GM12865 (cell line): Measurements from ENCODE around the gene CA10.

Source experiments
- DNase-seq: peaks from one replicate; pipeline ENCODE4 v3.0.0; 2010; ENCODE audit warnings: low read depth
- H3K4me3 ChIP-seq: 2 replicates; pipeline ENCODE4 v1.5.1; 2011; ENCODE audit warnings: mild to moderate bottlenecking, low read depth, low read length, control low read depth
- TF ChIP-seq, protein P1 (sequence below): IDR thresholded peaks from 2 replicates; pipeline ENCODE4 v1.5.1; 2011; ENCODE audit warnings: low read length, control low read depth, low read depth, inconsistent platforms; ENCODE audit not compliant: insufficient read depth; ENCODE audit errors: missing control alignments

The CA10 gene

DNA sequence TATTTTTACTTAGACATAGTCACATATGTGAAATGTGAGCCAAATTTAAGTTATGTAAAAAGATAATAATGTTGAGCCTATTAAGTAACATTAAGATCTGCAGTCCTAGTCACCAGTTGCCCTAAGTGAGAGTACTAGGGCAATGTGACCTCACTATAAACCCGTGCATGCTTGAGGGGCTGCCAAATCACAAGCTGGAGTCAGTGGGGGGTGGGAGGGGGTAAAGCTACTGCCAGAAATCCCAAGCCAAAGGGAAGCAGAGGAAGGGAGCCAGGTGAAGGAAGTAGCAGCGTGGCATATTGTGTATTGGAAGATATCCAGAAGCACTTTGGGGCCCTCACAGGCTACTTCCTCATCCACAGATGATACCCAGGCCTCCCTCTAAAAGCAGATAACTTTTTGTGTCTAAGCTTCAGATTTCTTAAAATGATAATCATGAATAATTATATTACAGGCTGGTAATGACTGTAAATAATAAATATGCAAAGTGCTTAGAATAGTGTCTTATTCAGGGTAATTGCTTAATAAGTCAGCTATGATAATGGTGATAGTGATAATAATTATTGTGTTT, 134.1 kb downstream of the CA10 start:
- no peak overlapping the region for H3K4me3 ChIP-seq
- TF ChIP-seq, protein P1, sequence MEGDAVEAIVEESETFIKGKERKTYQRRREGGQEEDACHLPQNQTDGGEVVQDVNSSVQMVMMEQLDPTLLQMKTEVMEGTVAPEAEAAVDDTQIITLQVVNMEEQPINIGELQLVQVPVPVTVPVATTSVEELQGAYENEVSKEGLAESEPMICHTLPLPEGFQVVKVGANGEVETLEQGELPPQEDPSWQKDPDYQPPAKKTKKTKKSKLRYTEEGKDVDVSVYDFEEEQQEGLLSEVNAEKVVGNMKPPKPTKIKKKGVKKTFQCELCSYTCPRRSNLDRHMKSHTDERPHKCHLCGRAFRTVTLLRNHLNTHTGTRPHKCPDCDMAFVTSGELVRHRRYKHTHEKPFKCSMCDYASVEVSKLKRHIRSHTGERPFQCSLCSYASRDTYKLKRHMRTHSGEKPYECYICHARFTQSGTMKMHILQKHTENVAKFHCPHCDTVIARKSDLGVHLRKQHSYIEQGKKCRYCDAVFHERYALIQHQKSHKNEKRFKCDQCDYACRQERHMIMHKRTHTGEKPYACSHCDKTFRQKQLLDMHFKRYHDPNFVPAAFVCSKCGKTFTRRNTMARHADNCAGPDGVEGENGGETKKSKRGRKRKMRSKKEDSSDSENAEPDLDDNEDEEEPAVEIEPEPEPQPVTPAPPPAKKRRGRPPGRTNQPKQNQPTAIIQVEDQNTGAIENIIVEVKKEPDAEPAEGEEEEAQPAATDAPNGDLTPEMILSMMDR: no peak
- DNase-seq: no peak

DNA sequence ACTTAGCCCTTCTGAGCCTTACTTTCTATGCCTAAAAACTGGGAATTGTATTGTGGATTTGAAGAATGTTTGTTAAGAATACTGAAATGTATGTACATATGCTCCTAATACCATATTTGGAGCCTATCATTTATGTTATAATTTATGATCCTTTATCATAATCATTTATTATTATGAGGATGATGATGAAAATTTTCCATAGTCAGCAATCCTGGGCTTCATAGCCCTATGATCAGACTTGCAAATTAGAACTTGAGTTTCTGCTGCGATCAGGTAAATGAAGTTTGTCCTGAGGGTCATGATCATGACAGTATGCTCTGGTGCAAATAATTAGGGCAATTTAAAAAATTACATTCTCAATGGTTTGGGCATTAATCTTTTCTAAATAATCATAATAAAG, 147.4 kb downstream of the CA10 start:
- DNase-seq: no peak
- TF ChIP-seq, protein P1: no peak
- H3K4me3 ChIP-seq: no peak overlapping the region

DNA sequence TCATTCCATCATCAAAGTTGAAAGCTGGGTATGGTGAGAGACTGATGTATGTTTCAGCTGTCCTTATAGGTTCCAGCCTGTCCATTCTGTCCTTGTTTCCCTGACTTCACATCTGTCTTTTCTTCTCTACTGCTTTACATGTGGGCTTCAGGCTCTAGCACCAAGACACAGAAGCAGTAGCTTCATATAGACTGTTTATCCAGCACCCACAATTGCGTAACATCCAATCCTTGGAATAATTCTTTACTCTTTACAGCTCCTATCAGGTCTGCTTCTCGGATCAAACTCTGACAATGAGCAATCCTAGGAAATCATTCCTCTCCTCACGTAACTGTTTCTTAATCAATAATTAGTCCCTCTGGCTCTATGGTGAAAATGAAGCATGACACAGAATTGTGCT, 158.9 kb downstream of the CA10 start:
- no peak for DNase-seq
- TF ChIP-seq, protein P1: no peak
- no peak overlapping the region for H3K4me3 ChIP-seq

DNA sequence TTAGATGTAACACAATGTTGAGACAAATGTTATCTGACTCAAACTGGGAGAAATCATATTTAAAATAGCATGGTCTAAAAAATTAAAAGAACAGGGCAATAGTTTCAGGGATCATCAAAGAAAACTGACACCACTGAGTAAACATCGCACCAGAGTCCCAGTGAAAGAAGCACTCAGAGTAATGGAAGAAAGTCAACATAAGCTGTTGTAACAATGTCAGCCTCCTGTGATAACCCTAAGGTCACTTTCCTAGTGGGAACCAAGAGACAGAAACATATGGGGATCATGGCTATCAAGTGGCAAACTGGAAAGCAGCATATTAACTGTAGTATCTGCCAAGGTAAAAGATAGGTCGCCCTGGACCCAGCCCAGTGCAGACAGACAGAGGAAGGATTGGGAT, 160.8 kb downstream of the CA10 start:
- H3K4me3 ChIP-seq: no peak overlapping the region
- no peak for DNase-seq
- TF ChIP-seq, protein P1: no peak

DNA sequence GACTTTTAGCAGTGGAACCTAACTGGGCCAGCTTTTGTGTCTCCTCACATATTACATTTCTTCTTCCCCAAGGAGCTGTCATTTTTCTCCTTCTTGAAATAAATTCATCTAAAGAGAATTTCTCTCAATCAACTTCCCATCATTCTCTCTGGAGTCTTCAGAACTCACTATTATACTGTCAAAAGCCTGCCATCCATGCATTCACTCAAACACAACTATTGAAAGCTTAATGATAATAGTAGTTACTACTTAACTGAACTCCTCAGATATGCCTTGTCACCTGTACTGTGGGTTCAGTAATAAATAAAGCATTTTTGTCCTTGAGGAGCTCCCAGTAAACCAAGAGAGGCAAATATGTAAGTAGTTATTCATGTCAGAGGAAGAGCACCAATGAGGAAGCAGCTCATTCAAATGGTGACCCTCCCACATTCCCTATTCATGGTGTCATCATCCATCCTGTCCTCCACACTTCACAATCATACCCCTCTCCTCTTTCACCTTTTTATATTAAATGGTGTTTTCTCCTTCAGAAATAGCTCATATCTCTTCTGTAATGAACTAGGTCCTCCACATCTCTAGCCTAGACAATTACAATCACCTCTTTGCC, 162.6 kb downstream of the CA10 start:
- no peak overlapping the region for H3K4me3 ChIP-seq
- TF ChIP-seq, protein P1: no peak
- DNase-seq: no peak

DNA sequence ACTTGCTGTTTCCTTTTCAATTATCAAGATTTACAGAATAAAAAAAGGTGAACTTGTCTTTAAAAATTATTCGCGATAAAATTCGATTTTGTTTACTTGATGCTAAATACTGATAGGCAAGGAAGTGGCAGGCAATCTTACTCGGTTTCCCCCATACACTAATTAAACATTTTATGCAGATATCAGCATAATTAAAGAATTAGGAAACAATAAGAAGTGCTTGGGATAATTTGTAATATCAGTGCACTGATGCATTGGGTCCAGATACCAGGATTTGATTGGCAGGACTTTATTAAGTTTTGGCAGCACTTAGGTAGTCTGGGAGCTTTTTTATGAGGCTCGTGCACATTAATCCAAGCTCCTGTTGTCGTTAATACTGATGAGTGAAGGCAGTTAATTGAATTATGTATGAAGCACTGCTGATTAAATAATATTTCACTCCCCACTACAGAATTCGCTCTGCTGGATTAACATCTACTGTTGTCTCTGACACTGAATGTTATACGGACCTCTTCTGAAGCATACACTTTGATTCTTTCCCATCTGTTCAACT, 165.6 kb downstream of the CA10 start:
- TF ChIP-seq, protein P1: no peak
- H3K4me3 ChIP-seq: no peak overlapping the region
- no peak for DNase-seq
